K562 treated with DMSO at 1 percent for 4 hours (cell line): Measurements from ENCODE around the gene TFPI2. TPM values are rescaled to one million over a fixed set of nuclear protein-coding genes. Genes with fewer than 3 reads are reported as not detected.

ENCODE experiments used
- total RNA-seq: library from RNA; unstranded; fragments of 300-600 nt; gene quantifications from 2 replicates; pipeline ENCODE4 v1.2.3, GENCODE V29; 2022; ENCODE audit not compliant: insufficient read depth

TFPI2 gene, protein sequence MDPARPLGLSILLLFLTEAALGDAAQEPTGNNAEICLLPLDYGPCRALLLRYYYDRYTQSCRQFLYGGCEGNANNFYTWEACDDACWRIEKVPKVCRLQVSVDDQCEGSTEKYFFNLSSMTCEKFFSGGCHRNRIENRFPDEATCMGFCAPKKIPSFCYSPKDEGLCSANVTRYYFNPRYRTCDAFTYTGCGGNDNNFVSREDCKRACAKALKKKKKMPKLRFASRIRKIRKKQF
- not detected in 2 replicates for total RNA-seq

GRCh38 chr7:93890464-93891068 is at the start of gene TFPI2:
TFPI2 (minus strand) TSS chr7:93890753; CDS start chr7:93890678, 75 bp downstream.

DNA sequence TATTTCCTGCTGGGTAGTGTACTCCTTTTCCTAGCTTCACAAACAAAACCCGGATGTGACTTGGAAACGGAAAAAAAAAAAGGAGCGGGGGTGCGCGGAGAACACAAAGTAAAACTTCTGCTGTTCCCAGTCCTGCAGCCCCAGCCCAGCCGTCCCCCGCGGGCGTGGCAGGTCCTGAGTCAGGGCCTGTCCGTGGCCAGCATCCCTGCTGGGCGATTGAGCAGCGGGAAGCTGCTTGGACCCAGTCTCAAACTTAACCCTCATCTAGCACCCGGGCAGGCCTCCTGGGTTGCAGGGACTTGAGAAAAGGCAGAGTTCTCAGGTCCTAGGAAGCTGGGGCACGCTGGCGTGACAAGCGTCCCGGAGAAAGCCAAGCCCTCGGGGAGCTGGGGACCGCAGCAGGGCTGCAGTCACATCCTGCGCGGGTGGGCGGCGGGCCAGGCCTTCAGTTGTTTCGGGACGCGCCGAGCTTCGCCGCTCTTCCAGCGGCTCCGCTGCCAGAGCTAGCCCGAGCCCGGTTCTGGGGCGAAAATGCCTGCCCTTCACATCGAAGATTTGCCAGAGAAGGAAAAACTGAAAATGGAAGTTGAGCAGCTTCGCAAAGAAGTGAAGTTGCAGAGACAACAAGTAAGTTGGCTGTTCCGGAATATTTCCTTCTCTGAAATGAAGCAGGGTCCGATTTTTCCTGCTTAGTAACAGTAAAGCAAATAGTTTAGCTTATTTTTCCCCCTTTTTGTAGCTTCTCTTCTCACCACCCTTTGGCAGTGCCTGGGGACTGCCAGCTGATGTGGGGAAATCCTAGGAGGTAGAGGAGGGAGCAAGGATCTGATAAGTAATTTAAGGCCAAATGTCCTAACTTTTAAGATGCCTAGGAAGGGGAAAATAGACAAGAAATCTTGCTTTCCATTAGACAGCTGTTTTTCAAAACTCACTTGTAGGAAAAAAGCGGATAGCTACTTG is 31.3 kb upstream of the TFPI2 start, which contains the start of gene GNG11:
TSS of gene GNG11 (plus strand) at position 129 of the 960 bp plus-strand sequence. CDS start at position 532, 403 bp downstream.

DNA sequence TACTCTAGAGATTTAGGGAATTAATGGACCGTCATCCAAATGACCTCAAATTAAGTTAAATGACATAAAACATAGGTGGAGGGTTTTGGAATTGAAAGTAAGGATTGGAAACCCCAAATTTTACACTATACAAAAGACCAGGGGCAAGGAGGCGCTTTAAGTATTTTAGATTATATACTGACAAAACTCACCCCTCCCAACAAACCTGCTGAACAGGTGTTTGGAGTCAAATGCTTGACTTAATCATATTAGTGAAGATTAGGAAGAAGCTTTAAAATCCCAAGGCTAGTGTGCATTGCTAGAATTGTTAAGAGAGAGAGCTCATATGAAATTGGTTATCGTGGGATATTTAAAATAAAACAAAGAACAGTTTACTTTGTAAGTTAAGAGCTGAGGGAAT is 15.7 kb upstream of the TFPI2 start, which contains the start of gene GNGT1:
TSS of gene GNGT1 (plus strand) at position 301 of the 400 bp plus-strand sequence. CDS start 180 bp downstream, outside the sequence.

Other genes starting within 250 kb of the TFPI2 start
- not detected in 2 replicates for gene GNGT1, start 15.8 kb upstream of the TFPI2 start, total RNA-seq
- gene GNG11, start 31.0 kb upstream of the TFPI2 start, total RNA-seq = not detected in 2 replicates
- 15.6 and 17.1 TPM in 2 replicates for gene BET1, start 113.6 kb upstream of the TFPI2 start, total RNA-seq